ENCODE data around the gene PARL.

- TF ChIP-seq, protein P1, sequence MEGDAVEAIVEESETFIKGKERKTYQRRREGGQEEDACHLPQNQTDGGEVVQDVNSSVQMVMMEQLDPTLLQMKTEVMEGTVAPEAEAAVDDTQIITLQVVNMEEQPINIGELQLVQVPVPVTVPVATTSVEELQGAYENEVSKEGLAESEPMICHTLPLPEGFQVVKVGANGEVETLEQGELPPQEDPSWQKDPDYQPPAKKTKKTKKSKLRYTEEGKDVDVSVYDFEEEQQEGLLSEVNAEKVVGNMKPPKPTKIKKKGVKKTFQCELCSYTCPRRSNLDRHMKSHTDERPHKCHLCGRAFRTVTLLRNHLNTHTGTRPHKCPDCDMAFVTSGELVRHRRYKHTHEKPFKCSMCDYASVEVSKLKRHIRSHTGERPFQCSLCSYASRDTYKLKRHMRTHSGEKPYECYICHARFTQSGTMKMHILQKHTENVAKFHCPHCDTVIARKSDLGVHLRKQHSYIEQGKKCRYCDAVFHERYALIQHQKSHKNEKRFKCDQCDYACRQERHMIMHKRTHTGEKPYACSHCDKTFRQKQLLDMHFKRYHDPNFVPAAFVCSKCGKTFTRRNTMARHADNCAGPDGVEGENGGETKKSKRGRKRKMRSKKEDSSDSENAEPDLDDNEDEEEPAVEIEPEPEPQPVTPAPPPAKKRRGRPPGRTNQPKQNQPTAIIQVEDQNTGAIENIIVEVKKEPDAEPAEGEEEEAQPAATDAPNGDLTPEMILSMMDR (IDR thresholded peaks at IDR 0.05): no peak
- TF ChIP-seq EZH2phosphoT487 (IDR thresholded peaks at IDR 0.05) (no peak), EZH2 (IDR thresholded peaks at IDR 0.05) (no peak)
Measured at GRCh38 chr3:183896610-183897009, 11.9 kb upstream of the PARL start.

All from neural progenitor cell (in vitro differentiated cells).